DMS 273 treated with DMSO at 0.1 percent for 48 hours (cell line): ENCODE measurements around the gene ZNF708.
"Not testable (repeated sequence)": the region's sequence is repeated elsewhere in the genome, so short reads cannot be mapped to it uniquely, and the experiment has no call there.

Experiments
- DNase-seq: peaks from one replicate; lab custom pipeline; 2025; lab: John Stamatoyannopoulos, UW

The ZNF708 gene

GRCh38 chr19:21260164-21260847 is 68.9 kb downstream of the ZNF708 start:
- DNase-seq: no peak

DNA sequence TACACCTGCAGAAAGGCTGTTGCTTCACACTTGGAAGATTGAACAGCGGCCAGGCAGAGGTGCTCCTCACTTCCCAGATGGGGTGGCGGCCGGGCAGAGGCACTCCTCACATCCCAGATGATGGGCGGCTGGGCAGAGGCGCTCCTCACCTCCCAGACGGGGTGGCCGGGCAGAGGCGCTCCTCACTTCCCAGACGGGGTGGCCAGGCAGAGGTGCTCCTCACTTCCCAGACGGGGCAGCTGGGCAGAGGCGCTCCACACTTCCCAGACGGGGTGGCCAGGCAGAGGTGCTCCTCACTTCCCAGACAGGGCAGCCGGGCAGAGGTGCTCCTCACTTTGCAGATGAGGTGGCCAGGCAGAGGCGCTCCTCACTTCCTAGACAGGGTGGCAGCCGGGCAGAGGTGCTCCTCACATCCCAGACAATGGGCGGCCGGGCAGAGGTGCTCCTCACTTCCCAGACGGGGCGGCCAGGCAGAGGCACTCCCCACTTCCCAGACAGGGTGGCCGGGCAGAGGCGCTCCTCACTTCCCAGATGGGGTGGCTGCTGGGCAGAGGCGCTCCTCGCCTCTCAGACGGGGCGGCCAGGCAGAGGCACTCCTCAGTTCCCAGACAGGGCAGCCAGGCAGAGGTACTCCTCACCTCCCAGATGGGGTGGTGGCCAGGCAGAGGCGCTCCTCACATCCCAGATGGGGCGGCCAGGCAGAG is 69.6 kb downstream of the ZNF708 start:
- not testable (repeated sequence) for DNase-seq

- DNase-seq: no peak
These were observed 72.5 kb downstream of the ZNF708 start for GRCh38 chr19:21256722-21257121.
